NOMO-1 (cell line): ENCODE results near the gene C6orf120.
A peak's percentile ranks its signal among the peaks of the same experiment; 100 is the strongest.
"Not testable (repeated sequence)": the region's sequence is repeated elsewhere in the genome, so short reads cannot be mapped to it uniquely, and the experiment has no call there.

Source experiments
- DNase-seq, 2 experiments: peaks; one replicate each; lab custom pipeline; 2025; ENCODE audit not compliant: unreplicated experiment in 2 of 2; lab: John Stamatoyannopoulos, UW

C6orf120 gene

DNA sequence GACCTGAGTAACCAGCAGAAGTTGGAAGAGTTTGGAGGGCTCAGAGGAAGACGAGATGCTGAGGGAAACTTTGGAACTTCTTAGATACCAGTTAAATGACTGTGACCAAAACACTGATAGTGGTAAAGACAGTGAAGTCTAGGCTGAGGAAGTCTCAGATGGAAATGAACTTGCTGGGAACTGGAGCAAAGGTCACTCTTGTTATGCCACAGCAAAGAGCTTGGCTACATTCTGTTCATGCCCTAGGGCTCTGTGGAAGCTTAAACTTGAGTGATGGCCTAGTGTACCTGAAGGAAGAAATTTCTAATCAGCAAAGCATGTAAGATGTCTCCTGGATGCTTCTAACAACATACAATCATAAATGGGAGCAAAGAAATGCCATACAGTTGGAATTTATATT, 24.8 kb upstream of the C6orf120 start:
- DNase-seq, result no peak

- DNase-seq, result no peak
These were observed 23.6 kb upstream of the C6orf120 start for GRCh38 chr6:169678342-169678741.

- DNase-seq, result no peak
These were observed 17.9 kb upstream of the C6orf120 start for GRCh38 chr6:169684056-169684455.

DNA sequence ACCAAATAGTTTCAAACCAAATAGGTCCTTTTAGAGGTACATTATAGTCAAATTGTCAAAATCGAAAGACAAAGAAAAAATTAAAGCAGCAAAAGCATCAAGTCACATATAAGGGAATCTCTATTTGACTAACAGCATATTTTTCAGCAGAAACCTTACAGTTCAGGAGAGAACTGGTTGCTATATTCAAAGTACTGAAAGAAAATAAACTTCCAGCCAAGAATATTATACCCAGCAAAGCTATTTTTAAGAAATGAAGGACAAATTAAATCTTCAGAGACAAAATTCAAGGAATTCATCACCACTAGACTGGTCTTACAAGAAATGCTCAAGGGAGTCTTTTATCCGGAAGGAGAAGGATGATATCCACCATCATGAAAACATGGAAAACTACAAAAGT, 16.1 kb upstream of the C6orf120 start:
- no peak for DNase-seq

- peak; percentile 78 to 88 for DNase-seq
These were observed 12.6 kb upstream of the C6orf120 start for GRCh38 chr6:169689287-169689686.

DNA sequence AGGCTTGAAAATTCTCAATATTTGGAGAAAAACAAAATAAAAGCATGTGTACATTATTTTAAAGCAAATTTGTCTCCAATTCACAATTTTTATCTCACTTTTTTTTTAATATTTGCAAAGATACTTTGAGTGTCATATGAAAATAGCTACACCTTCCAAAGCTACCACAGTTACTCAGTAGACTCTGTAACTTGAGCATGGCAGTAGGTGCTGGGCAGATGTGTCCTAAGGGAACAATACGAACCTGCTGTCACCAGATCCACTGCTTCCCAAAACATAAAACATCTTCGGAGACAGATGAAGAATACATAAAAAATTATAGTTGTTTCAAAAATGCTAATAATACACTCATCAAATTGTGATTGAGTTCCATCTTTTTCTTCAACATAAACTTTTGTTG, 10.7 kb upstream of the C6orf120 start:
- DNase-seq, result no peak

DNA sequence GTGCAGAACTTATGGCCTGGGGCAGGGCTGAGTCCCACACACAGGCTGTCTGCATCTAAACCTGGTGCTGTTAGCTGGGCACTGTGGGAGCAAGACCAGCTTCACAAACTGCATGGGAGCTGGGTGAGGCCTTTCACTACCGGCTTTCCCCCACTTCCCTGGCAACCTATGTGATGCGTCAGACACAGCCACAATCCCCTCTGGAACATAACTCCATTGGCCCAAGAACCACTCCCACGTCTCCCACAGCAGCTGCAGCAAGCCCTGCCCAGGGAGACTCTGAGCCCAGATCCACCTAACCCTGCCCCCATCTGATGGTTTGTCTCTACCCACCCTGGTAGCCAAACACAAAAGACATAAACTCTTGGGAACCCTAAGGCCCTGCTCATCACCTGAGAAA, 9.4 kb upstream of the C6orf120 start:
- DNase-seq, result no peak

DNA sequence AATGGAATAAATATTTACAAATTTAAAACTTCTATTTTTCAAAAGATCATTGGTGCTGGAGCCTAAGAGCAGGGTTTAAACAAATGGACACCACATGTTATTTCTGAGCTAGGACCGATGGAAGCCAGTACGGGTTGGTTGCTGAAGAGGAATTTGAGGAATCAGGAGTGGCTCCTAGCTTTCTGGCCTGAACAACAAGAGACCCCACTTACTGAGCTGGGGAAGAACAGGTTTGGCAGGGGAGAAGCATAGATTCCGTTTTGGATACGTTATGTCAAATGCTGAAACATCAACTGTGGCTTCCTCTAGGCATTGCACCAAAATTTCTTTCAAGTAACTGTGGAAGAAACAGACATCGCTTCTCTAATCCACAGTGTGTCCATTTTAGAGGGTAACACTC, 6.8 kb upstream of the C6orf120 start:
- DNase-seq, result no peak

DNA sequence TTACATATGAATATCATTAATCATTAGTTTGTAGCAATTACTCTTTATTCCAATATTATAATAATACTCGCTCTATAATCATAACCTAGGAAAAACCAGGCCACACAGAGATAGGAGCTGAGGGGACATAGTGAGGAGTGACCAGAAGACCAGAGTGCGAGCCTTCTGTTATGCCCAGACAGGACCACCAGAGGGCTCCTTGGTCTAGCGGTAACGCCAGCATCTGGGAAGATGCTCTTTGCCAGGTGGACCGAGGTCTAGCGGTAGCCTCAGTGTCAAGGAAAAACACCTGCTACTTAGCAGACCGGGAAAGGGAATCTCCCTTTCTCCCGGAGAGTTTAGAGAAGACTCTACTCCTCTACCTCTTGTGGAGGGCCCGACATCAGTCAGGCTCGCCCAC, 4.8 kb upstream of the C6orf120 start:
- DNase-seq, result not testable (repeated sequence)

DNA sequence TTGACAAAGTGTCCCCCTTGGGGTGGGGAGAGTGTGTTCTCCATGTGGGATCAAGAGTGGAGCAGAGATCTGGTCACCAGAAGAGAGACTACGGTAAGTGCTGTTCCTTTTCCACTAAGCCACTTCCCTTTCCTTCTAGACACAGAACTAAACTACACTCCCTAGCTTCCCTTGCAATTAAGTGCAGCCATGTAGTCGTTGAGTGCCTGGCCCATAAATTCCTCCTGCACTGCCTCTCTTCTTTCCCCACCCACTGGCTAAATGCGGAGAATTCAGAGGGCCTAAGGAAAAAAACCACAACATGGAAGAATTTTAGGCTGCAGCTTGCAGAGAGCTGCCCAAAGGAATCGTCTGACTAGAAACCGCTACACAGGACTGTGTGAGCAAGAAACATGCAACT, 1.6 kb upstream of the C6orf120 start:
- DNase-seq, result peak; percentile 13 to 62

DNA sequence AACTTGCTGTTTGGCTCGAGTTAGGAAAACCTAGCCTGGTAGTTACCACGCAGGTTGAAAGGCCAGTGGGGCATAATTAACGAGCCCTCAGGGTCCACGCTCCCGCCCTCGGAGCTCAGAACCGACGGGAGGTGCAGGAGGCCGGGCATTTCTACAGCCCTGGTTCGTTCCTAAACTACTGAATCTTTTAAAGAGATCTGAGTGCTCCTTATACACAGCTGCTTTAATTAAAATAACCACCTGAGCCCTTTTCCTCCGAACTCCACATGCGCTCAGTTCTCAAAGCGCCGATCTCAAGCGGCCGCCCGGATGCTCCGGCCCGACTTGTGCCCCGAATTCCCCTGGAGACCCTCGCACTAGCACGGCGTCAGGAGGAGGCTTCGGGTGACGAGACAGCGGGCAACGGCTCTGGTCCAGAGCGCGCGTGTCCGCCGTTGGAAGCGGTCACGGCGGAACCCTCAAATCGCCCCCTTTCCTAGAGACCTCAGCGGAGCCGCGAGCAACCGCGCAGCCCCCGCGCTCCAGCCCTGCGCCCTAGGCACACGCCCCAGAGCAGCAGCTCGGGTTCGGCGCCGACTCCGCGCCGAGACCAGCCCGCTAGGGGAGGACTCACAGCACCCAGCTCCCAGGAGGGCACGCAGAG, 494 bp upstream of the C6orf120 start:
- peak in 1 of 2 experiments; percentile 29 for DNase-seq

GRCh38 chr6:169702840-169703246, 917 bp downstream of the C6orf120 start:
- DNase-seq, result peak in 1 of 2 experiments; percentile 27

GRCh38 chr6:169707772-169708171, 5.8 kb downstream of the C6orf120 start:
- no peak for DNase-seq

DNA sequence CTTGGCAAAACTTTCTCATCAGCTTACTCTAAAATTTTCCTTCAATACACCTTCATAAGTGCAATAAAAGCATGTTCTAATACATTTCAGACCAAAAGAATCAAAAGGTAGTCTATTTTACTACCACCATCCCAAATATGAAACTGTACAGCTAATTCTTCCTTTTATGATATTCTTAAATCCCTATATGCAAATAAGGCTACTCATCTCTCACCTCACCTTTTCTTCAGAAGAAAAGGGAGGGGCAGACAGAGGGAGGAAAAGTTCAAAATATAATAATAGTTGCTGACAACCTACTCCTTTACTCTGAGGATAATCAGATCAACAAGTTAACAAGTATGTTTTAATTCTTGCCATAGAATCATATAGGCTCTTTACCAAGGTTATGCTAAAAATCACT, 7.4 kb downstream of the C6orf120 start:
- DNase-seq, result no peak

GRCh38 chr6:169710009-169710408, 8.1 kb downstream of the C6orf120 start:
- no peak for DNase-seq

GRCh38 chr6:169714178-169714577, 12.3 kb downstream of the C6orf120 start:
- no peak for DNase-seq

DNA sequence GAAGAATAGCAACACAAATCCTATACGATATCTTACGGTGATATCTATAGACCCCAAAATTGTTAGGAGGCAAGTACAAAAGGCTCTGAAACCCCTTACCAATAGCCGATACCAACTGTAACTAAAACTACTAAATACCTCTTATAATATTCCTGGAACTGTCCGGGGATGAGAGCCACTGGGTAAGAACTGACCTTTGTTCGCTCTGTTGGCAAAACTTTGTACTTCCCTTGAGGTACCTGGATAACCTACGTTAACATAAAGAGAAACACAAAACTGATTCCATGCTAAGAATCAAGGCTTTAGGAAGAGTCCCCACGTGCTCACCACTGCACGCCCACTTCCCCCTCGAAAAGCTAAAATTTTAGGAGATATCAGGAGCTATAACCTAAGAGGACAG, 12.7 kb downstream of the C6orf120 start:
- no peak for DNase-seq

DNA sequence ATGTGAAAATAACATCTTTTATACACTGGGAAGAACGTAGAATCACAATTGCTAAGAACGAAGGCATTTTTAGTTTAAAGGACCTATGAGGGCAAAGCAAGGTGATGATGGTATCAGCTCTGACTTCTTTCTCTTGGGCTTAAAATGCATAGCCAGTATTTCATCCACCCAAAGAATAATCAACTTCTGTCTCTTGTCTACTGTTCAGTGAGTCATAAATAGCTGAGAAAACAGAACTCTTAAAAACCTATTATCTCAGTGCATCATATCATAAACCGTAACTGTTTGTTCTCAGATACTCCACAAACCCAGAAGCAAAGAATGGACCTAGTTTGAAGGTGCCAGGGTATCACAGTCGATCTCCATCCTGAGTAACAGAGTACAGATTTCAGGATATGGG, 17.2 kb downstream of the C6orf120 start:
- no peak for DNase-seq

GRCh38 chr6:169720207-169720855, 18.4 kb downstream of the C6orf120 start:
- DNase-seq, result peak; percentile 30 to 51

- DNase-seq, result peak; percentile 51
These were observed 20.7 kb downstream of the C6orf120 start for GRCh38 chr6:169722362-169723199.

GRCh38 chr6:169723200-169723909, 21.4 kb downstream of the C6orf120 start:
- DNase-seq, result peak; percentile 31 to 57
